ENCODE measurements around the gene PRCD.
"Not testable (repeated sequence)": the region's sequence is repeated elsewhere in the genome, so short reads cannot be mapped to it uniquely, and the experiment has no call there.

PRCD gene

DNA sequence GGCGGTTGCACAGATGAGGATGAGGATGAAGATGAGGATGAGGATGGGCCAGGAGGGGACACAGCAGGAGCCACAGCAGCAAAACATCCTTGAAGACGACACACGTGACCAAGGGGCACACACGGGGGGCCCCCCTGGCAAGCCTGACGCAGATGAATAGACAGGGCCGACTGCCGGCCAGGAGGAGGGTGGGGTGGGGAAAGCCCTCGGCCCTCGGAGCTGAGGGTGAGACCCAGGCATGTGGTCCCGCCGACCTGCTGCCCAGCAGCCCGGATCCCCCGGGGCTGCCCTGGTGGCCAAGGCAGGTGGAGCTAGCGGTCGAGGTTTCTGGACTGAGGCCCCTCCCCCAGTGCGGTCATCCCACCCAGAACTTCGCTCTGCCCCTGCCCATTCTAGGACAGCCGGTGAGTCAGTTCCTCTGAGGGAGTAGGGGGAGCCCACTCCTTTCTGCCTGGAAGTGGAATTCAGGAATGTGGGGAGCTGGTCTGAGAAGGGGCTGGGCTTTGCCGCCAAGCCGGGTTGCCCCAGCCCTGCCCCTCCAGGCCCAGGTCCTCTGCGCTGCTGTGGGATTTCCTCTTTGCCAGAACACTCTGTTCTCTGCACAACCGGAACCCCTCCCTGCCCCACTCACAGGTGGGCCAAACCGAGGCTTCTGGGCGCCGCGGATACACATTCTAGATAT, 12.3 kb upstream of the PRCD start:
- peak; percentile 39 for DNase-seq (ENCODE audit: low spot score)

DNA sequence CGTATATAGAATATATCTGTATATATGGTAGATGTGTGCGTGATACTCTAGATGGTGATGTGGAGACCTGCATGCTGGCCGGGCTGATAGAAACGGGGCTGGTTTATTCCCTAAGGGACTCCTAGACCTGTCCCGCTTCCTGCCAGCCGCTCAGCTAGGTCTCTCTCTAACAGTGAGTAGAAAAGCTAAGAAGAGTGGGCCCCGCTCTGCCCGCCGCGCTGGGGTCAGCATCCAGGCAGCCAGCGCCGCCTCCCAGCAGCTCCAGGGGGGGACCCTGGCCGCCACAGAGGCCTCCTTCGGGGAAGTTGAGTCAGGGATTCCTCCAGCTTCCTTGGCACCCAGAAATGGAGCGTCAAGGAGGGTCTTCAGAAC, 11.7 kb upstream of the PRCD start:
- DNase-seq (ENCODE audit: low spot score) = no peak

DNA sequence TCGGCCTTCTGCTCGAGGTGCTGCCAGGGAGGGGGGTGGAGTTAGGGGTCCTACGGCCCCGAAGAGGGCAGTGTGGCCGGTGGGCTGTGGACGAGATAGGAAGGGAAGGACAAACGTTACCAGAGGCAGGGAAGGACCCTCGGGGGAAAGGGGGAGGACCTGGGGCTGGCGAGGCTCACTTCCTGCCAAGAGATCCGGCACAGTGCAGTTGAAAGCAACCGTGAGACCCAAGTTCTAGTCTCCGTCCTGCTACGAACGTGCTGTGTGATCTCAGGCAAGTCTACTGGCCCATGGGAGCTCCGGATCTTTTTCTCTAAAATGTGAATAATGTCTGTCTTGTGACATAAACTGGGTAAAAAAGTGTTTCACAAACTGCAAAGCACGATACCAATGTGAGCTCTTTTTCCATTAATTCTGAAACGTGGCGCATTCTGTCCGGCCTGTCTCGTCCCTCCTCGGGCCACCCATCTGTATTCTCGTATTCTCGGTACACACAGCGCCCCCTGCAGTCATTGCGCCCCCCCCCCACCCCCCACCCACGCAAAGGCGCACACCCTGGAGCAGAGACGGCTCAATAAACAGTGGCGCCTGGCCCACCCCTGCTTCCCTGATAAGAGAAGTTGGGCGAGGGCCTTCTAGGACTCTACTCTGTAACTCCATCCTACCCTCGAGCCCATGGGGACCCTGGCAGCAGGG, 11.2 kb upstream of the PRCD start:
- DNase-seq (ENCODE audit: low spot score) = no peak

- no peak for DNase-seq (ENCODE audit: low spot score)
Observed at GRCh38 chr17:76529224-76530094, 10.4 kb upstream of the PRCD start.

- DNase-seq (ENCODE audit: low spot score) = no peak
Observed at GRCh38 chr17:76530095-76530723, 9.6 kb upstream of the PRCD start.

- no peak for DNase-seq (ENCODE audit: low spot score)
Observed at GRCh38 chr17:76530811-76531485, 8.9 kb upstream of the PRCD start.

DNA sequence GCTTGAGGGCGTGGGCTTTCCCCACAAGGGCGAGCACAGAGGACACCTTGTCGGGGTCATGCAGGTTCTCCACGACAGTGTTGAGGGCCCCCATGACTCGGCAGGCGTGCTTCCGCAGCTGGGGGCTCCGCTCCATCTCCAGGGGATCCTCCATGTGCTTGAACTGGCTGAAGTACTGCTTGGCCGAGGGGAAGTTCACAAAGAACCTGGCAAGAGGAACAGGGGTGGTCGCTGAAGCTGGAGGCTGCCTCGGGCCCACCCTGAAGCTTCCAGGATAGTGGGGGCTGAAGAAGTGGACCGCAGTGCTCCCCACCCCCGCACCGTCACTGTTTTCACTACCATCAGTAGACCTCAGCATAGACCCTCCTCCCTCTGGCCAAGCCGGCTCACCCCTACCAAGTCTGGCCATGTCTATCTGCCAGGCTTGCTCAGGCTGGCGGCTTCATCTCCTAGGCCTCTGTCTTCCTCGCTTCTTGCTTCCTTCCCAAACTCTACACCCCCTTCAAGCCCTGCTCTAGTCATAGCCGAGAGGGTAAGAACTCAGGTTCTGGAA, 8.3 kb upstream of the PRCD start:
- no peak for DNase-seq (ENCODE audit: low spot score)

DNA sequence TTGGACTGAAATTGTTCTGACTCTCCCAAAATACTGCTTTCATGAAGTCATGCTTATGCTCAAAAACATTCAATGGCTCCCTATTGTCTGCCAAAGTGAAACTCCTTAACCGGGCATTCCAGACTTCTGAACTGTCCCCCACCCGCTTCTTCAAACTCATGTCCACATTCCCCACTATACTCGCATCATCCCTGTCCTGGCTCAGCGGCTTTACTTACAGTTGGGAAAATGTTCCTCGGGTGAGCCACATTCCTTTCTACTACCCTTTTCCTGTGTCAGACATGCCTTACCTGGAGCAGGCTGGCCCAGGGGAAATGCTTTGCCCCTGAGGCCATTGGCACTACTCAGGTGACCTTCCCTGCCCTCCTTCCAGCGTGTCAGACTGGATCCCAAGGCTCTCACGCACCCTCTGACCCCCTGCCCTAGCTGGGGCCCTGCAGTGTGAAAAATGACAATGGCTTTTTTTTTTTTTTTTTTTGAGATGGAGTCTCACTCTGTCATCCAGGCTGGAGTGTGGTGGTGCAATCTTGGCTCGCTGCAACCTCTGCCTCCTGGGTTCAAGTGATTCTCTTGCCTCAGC, 7.7 kb upstream of the PRCD start:
- DNase-seq (ENCODE audit: low spot score) = no peak

DNA sequence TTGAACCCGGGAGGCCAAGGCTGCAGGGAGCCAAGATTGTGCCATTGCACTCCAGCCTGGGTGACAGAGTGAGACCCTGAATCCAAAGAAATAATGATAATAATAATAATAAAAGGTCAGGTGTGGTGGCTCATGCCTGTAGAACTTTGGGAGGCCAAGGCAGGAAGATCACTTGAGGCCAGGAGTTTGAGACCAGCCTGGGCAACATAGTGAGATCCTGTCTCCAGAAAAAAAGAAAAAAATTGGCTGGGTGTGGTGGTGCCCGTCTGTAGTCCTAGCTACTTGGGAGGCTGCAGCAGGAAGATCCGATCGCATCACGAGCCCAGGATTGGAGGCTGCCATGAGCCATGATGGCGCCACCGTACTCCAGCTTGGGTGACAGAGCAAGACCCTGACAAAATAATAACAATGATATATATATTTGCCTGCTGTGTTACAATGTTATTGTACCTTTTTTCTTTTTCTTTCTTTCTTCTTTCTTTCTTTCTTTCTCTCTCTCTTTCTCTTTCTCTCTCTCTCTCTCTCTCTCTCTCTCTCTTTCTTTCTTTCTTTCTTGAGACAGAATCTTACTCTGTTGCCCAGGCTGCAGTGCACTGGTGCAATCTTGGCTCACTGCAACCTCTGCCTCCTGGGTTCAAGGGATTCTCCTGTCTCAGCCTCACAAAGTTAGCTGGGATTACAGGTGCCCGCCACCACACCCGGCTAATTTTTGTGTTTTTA, 6.0 kb upstream of the PRCD start:
- DNase-seq (ENCODE audit: low spot score) = not testable (repeated sequence)

GRCh38 chr17:76534831-76535732, 4.8 kb upstream of the PRCD start:
- DNase-seq (ENCODE audit: low spot score) = no peak

- DNase-seq (ENCODE audit: low spot score) = no peak
Observed at GRCh38 chr17:76535788-76536510, 3.9 kb upstream of the PRCD start.

DNA sequence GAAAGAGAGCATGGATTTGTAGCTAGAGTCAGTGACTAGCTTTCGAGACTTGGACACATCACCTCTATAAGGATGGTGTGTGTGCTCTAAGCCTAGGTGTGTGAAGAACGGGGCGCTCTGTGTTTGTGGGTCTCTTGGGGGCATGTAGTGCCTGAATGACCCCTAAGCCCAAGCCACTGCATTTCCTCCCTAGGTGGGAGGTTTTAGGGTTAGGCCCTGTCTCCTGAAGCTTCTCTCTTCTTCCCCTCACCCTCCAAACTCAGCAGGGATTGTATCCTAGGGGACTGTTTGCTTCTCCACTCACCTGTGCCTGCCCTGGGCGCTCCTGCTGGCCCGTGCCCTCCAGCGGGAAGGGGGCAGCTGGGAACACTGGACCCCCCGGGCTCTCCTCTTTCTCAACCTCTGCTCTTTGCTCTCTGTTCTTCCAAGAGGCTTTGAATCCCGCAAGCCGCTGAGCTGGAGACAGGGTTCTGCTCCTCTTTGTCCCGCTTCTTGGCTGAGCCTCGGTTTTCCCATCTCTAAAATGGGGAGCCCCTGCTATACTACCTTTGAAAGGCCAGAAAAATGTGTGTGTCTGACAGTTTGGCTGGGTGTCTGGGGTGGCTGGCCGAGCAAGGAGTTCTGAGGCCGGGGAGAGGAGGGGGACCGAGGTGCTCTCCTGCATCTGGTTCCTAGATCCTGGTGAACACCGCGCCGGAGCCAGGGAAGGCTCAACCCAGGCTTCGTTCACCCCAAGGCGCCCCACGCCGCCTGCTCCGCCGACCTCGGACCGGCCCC, 3.1 kb upstream of the PRCD start:
- DNase-seq (ENCODE audit: low spot score) = no peak

DNA sequence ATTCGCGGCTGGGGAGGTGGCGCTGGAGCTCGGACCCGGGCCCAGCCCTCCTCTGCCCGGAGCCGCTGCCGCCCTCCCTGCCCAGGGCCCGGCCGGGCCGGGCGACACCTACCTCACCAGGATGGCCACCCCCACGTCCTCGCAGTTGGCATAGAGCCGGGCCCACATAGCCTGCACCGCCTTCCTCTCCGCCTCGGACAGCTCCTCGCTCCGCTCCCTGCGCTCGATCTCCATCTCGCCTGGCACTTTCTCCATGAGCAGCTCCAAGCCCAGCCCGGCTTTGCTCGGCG, 2.6 kb upstream of the PRCD start:
- DNase-seq (ENCODE audit: low spot score) = no peak

- DNase-seq (ENCODE audit: low spot score) = no peak
Observed at GRCh38 chr17:76537578-76538280, 2.1 kb upstream of the PRCD start, which contains the start of gene CYGB. Gene CYGB, minus strand, starts transcription at chr17:76537709. Its CDS starts 167 bp downstream, at chr17:76537542.

DNA sequence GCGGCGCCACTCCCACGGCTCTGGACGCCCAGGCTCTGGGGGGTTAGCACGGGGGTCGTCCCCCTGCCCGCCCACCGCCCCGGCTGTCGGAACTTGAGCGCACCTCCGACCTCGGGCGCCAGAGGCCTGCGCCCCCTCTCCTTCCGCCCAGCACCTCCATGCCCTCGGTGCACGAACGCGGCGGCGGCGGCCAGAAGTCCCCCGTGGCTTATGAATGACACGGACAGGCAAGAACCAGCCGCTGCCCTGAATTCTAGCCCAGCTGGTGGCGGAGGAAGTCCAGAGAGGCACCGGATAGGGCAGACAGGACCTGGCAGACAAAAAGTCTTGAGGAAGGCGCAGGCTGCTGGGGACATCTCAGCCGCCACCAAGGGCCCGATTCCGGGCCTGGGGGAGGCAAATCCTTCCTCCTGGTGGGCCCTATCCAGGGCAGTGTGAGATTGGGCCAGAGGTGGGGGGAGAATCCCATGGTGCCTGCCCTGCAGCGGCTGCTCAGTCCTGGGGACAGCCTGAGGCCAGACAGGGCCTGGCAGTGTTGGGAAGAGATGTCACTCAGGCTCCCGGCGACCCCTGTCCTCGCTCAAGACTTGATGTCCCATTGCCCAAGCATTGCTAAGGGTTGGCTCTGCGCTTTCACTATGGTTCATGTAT, 1.4 kb upstream of the PRCD start:
- no peak for DNase-seq (ENCODE audit: low spot score)

DNA sequence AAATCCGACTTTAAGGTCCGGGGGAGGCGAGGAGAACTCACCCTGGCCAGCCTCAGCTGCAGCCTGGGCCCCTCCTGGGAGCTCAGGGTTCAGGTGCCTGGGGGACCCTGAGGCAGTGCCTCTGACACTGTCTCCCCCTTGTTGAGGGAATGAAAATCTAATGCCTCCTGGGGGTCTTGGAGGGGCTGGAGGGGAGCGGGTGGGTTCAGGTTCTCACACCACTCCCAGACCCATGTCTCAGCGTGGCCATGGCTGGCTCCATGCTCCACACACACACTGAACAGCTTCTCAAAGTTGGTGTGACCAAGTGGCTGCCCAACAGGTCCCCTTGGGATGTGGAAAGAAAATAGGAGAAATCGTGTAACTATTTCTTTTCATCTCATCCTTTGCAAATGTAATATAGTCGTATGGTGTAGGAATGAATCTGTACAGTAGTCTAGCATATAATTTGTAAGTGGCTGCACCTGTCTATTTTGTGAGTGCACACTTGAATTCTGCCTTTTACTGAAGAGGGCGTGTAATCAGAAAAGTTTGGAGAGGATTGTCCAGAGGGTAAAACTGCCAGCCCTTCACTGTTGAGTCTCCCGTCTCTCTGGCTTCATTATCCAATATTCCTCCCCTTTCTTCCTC, 788 bp upstream of the PRCD start:
- DNase-seq (ENCODE audit: low spot score) = no peak
